ENCODE results near the gene EVC.

Gene EVC

GRCh38 chr4:5730436-5730835 is 19.4 kb downstream of the EVC start:
- DNase-seq (ENCODE audit: low read depth) = no peak
- TF ChIP-seq CTCF (IDR thresholded peaks at IDR 0.05; ENCODE audit: low read length, missing control alignments) = no peak
- H3K4me3 ChIP-seq (replicated peaks; ENCODE audit: low read depth, low read length) = no peak overlapping the region

- DNase-seq (ENCODE audit: low read depth) = no peak
- H3K4me3 ChIP-seq (replicated peaks; ENCODE audit: low read depth, low read length) = no peak overlapping the region
- no peak for TF ChIP-seq CTCF (IDR thresholded peaks at IDR 0.05; ENCODE audit: low read length, missing control alignments)
These were observed 20.3 kb downstream of the EVC start for GRCh38 chr4:5730993-5731990.

- no peak overlapping the region for H3K4me3 ChIP-seq (replicated peaks; ENCODE audit: low read depth, low read length)
- no peak for DNase-seq (ENCODE audit: low read depth)
- TF ChIP-seq CTCF (IDR thresholded peaks at IDR 0.05; ENCODE audit: low read length, missing control alignments) = no peak
These were observed 21.2 kb downstream of the EVC start for GRCh38 chr4:5732158-5732557.

- no peak for DNase-seq (ENCODE audit: low read depth)
- H3K4me3 ChIP-seq (replicated peaks; ENCODE audit: low read depth, low read length) = no peak overlapping the region
These were observed 23.9 kb downstream of the EVC start for GRCh38 chr4:5734853-5735252.

GRCh38 chr4:5735463-5735862 is 24.5 kb downstream of the EVC start:
- TF ChIP-seq CTCF (IDR thresholded peaks at IDR 0.05; ENCODE audit: low read length, missing control alignments) = no peak
- no peak overlapping the region for H3K4me3 ChIP-seq (replicated peaks; ENCODE audit: low read depth, low read length)
- no peak for DNase-seq (ENCODE audit: low read depth)

More at GRCh38 chr4:5734853-5735252, 23.9 kb downstream of the EVC start:
- TF ChIP-seq CTCF (IDR thresholded peaks at IDR 0.05; ENCODE audit: low read length, missing control alignments) = no peak

- TF ChIP-seq CTCF (IDR thresholded peaks at IDR 0.05; ENCODE audit: low read length, missing control alignments) = no peak
- no peak for DNase-seq (ENCODE audit: low read depth)
- no peak overlapping the region for H3K4me3 ChIP-seq (replicated peaks; ENCODE audit: low read depth, low read length)
These were observed 27.1 kb downstream of the EVC start for GRCh38 chr4:5738061-5738460.

Measured in fibroblast of pulmonary artery (primary cell).